HCT116 (cell line): Measurements from ENCODE around the gene TMTC1. TPM values are rescaled to one million over a fixed set of nuclear protein-coding genes. Genes with fewer than 3 reads are reported as not detected.

ENCODE experiments used
- ATAC-seq: fragments of 200-7000 bp; cut with Tn5 transposase; 2 replicates; pipeline ENCODE4 v1.9.1; 2020; ENCODE audit warnings: mild to moderate bottlenecking, moderate library complexity
- BruUV-seq: library from RNA; stranded (reverse); fragments of 400-500 nt; replicated peaks from 2 replicates; lab custom pipeline; 2021; lab: Mats Ljungman, UMichigan
- CTCF ChIA-PET: fragments of 300-600 bp; sonication (Branson Sonifier 250); formaldehyde crosslinking; loops from one replicate; lab custom pipeline; 2021; ENCODE audit warnings: antibody characterized with exemption; lab: Charles Lee
- POLR2A ChIA-PET: fragments of 300-600, 350-600 bp; sonication (Branson Sonifier 250); formaldehyde crosslinking; loops from one replicate; lab custom pipeline; 2021; ENCODE audit warnings: antibody characterized with exemption; lab: Charles Lee
- RAD21 ChIA-PET, 2 experiments: fragments of 300-600 bp; sonication (Branson Sonifier 250); formaldehyde crosslinking; loops; one replicate each; lab custom pipeline; 2023; ENCODE audit warnings: low total read pairs in 2 of 2; ENCODE audit not compliant: uncharacterized antibody in 2 of 2, unreplicated experiment in 2 of 2, low non-redundant PET in 1 of 2; lab: Charles Lee
- DNase-seq: peaks from one replicate; pipeline ENCODE4 v3.0.0-alpha.2; 2010; ENCODE audit warnings: low read depth, low spot score
- H2AFZ ChIP-seq: fragments of 200-600 bp; shearing (Covaris generic), sonication (generic); 2 replicates; pipeline ENCODE4 v1.6.1; 2017; ENCODE audit warnings: low read depth, mixed run types, mixed read lengths, antibody characterized with exemption, low read length; ENCODE audit not compliant: poor library complexity, severe bottlenecking
- H3K27ac ChIP-seq: 2 replicates; pipeline ENCODE4 v1.5.1; 2012; ENCODE audit warnings: low read depth, low read length
- H3K27me3 ChIP-seq: fragments of 200-600 bp; sonication (generic); 2 replicates; pipeline ENCODE4 v1.6.1; 2016; ENCODE audit warnings: mixed run types, low read length, mixed read lengths; ENCODE audit not compliant: insufficient read depth
- H3K36me3 ChIP-seq, 2 experiments: fragments of 200-500 bp in 1 of 2; fragments of 200-600 bp in 1 of 2; sonication (Bioruptor generic) in 1 of 2; sonication (generic) in 1 of 2; 2 replicates each; pipeline versions ENCODE4 v1.5.1 to v1.6.1; 2014 to 2016; ENCODE audit warnings: low read length in 2 of 2, inconsistent platforms in 1 of 2, mixed read lengths in 1 of 2, mixed run types in 1 of 2; ENCODE audit not compliant: insufficient read depth in 2 of 2, control insufficient read depth in 1 of 2
- H3K4me1 ChIP-seq, 2 experiments: fragments of 200-600 bp in 1 of 2; sonication (generic) in 1 of 2; 2 replicates each; pipeline versions ENCODE4 v1.5.1 to v1.6.1; 2012 to 2017; ENCODE audit warnings: low read length in 2 of 2, inconsistent platforms in 1 of 2, mild to moderate bottlenecking in 1 of 2, mixed read lengths in 1 of 2, mixed run types in 1 of 2, moderate library complexity in 1 of 2; ENCODE audit not compliant: insufficient read depth in 2 of 2, control insufficient read depth in 1 of 2
- H3K4me2 ChIP-seq: fragments of 200-600 bp; sonication (generic); 2 replicates; pipeline ENCODE4 v1.6.1; 2017; ENCODE audit warnings: mixed run types, low read length, mixed read lengths
- H3K4me3 ChIP-seq, 2 experiments: fragments of 200-600 bp in 1 of 2; sonication (generic) in 1 of 2; replicated peaks in 1 of 2; 2 replicates each; pipeline ENCODE4 v1.5.1; 2011 to 2016; ENCODE audit warnings: low read length in 2 of 2, control low read depth in 1 of 2, low read depth in 1 of 2, mild to moderate bottlenecking in 1 of 2, mixed read lengths in 1 of 2, mixed run types in 1 of 2
- H3K79me2 ChIP-seq: fragments of 200-600 bp; sonication (generic); 2 replicates; pipeline ENCODE4 v1.6.1; 2017; ENCODE audit warnings: mild to moderate bottlenecking, mixed run types, low read length, moderate library complexity, mixed read lengths; ENCODE audit not compliant: insufficient read depth
- H3K9ac ChIP-seq: fragments of 200-600 bp; sonication (generic); 2 replicates; pipeline ENCODE4 v1.6.1; 2016; ENCODE audit warnings: low read length, mixed read lengths
- H3K9me2 ChIP-seq: fragments of 200-600 bp; sonication (generic), shearing (Covaris generic); 2 replicates; pipeline ENCODE4 v1.6.1; 2017; ENCODE audit warnings: mixed run types, mild to moderate bottlenecking, moderate library complexity; ENCODE audit not compliant: insufficient read depth
- H3K9me3 ChIP-seq, 2 experiments: fragments of 200-500 bp in 1 of 2; fragments of 200-600 bp in 1 of 2; sonication (Bioruptor generic) in 1 of 2; sonication (generic) in 1 of 2; 2 replicates each; pipeline ENCODE4 v1.6.1; 2014 to 2017; ENCODE audit warnings: low read length in 2 of 2, mixed read lengths in 2 of 2, inconsistent platforms in 1 of 2, low read depth in 1 of 2, mild to moderate bottlenecking in 1 of 2, mixed run types in 1 of 2, moderate library complexity in 1 of 2; ENCODE audit not compliant: control insufficient read depth in 1 of 2, insufficient read depth in 1 of 2
- H4K20me1 ChIP-seq: fragments of 200-600 bp; sonication (generic), shearing (Covaris generic); 2 replicates; pipeline ENCODE4 v1.6.1; 2017; ENCODE audit warnings: mixed run types, mild to moderate bottlenecking, moderate library complexity; ENCODE audit not compliant: insufficient read depth
- EZH2 ChIP-seq: fragments of 200-600 bp; sonication (generic); IDR thresholded peaks from 2 replicates; pipeline ENCODE4 v1.6.1; 2017; ENCODE audit warnings: antibody characterized with exemption, mixed run types
- JUND ChIP-seq: IDR thresholded peaks from 2 replicates; pipeline ENCODE4 v1.6.1; 2012
- MAX ChIP-seq: IDR thresholded peaks from 2 replicates; pipeline ENCODE4 v1.6.1; 2012
- YY1 ChIP-seq: IDR thresholded peaks from 2 replicates; pipeline ENCODE4 v1.6.1; 2011; ENCODE audit warnings: low read length, low read depth, moderate library complexity, mild to moderate bottlenecking; ENCODE audit not compliant: insufficient replicate concordance; ENCODE audit errors: extremely low read depth
- ZNF274 ChIP-seq: fragments of 200-500 bp; sonication (Bioruptor generic); IDR thresholded peaks from 2 replicates; pipeline ENCODE4 v1.6.1; 2014; ENCODE audit warnings: mild to moderate bottlenecking, low read depth, low read length, inconsistent platforms
- intact Hi-C: fragments of 100-400 bp; cut with micrococcal nuclease; formaldehyde crosslinking; loops from 2 replicates; pipeline ENCODE4 v1.10.0; 2022
- total RNA-seq: library from RNA; stranded (reverse); gene quantifications from one replicate; pipeline ENCODE4 v1.2.1, GENCODE V29; 2021; ENCODE audit not compliant: unreplicated experiment

TMTC1 gene
- total RNA-seq, 1 experiment from 2014 or later: 2.0 TPM

GRCh38 chr12:29612912-29613311, 170.8 kb downstream of the TMTC1 start:
- Histone ChIP-seq H3K79me2 (no peaks in the 10 kb centered on the region), H3K9ac (no peak overlapping the region), H3K4me1 (peaks cover 0 to 10% of the 10 kb centered on the region in 2 experiments; a peak in 1 of 4 replicates), H2AFZ (no peak overlapping the region), H3K27ac (no peak overlapping the region), H3K4me3 (no peak overlapping the region), H3K36me3 (no peaks in the 10 kb centered on the region), H3K27me3 (peaks cover 6% of the 10 kb centered on the region; the same call in 1 of the 2 replicates), H4K20me1 (no peaks in the 10 kb centered on the region), H3K4me2 (no peak overlapping the region), H3K9me2 (no peaks in the 10 kb centered on the region), H3K9me3 (no peaks in the 10 kb centered on the region)
- no peak for TF ChIP-seq YY1
- TF ChIP-seq ZNF274: no peak
- no peak for TF ChIP-seq EZH2
- DNase-seq (no peak), ATAC-seq (no peak)
- intact Hi-C loops: no loop called here
- POLR2A ChIA-PET: no interaction called here
- CTCF ChIA-PET: no interaction called here
- RAD21 ChIA-PET: interaction anchor here in 1 of 2 experiments (0.6 kb wide), 1 partner anchor 49 kb away, joined by 3 read pairs; no protein-coding TSS in a partner anchor
- no TSS peak for BruUV-seq

- H3K9me2 ChIP-seq: no peaks in the 10 kb centered on the region
- no peak overlapping the region for H3K4me3 ChIP-seq
- ATAC-seq (no peak), DNase-seq (no peak)
- H3K4me2 ChIP-seq: no peak overlapping the region
- peaks cover 6% of the 10 kb centered on the region; the same call in 1 of the 2 replicates for H3K27me3 ChIP-seq
- no peaks in the 10 kb centered on the region for H3K36me3 ChIP-seq
- POLR2A ChIA-PET: no interaction called here
- no peaks in the 10 kb centered on the region for H3K9me3 ChIP-seq
- BruUV-seq: no TSS peak
- intact Hi-C loops: no loop called here
- RAD21 ChIA-PET: no interaction called here
- no peaks in the 10 kb centered on the region for H3K79me2 ChIP-seq
- no peak overlapping the region for H2AFZ ChIP-seq
- no peak overlapping the region for H3K27ac ChIP-seq
- no peaks in the 10 kb centered on the region for H4K20me1 ChIP-seq
- TF ChIP-seq JUND (no peak), MAX (0 out of 2 replicates have a peak, but pooled peaks have one; percentile 12)
- peaks cover 0 to 4% of the 10 kb centered on the region in 2 experiments; a peak in 1 of 4 replicates for H3K4me1 ChIP-seq
- no peak overlapping the region for H3K9ac ChIP-seq
- CTCF ChIA-PET: no interaction called here
These were observed 171.8 kb downstream of the TMTC1 start for GRCh38 chr12:29611906-29612305.
